Body of pancreas (tissue), 4 donors: ENCODE results near the gene CLN5. TPM values are rescaled to one million over a fixed set of nuclear protein-coding genes. Genes with fewer than 3 reads are reported as not detected.

Experiments
- ATAC-seq: fragments of 150-250 bp; one replicate; pipeline ENCODE4 v1.9.1; 2016
- DNase-seq, 4 donors: peaks; one replicate each; pipeline ENCODE4 v3.0.0-alpha.2; 2019
- H3K27ac ChIP-seq, 4 donors: fragments of 200-600 bp; sonication (generic); 1 replicate in 3 of 4; 2 replicates in 1 of 4; pipeline versions ENCODE4 v1.5.1 to v1.6.1; 2016 to 2019; ENCODE audit warnings: mild to moderate bottlenecking in 1 of 4, mixed read lengths in 1 of 4, moderate library complexity in 1 of 4
- H3K27me3 ChIP-seq, 2 donors: fragments of 200-600 bp; sonication (generic); one replicate each; pipeline ENCODE4 v1.6.0; 2016; ENCODE audit warnings: mild to moderate bottlenecking in 1 of 2
- H3K36me3 ChIP-seq, 2 donors: fragments of 200-600 bp; sonication (generic); replicated peaks in 1 of 2; 2 replicates each; pipeline ENCODE4 v1.5.1; 2016; ENCODE audit warnings: low read depth in 2 of 2; ENCODE audit not compliant: insufficient read depth in 1 of 2
- H3K4me1 ChIP-seq: fragments of 200-600 bp; sonication (generic); one replicate; pipeline ENCODE4 v1.6.0; 2016
- H3K4me3 ChIP-seq, 2 donors: fragments of 200-600 bp; sonication (generic); 1 replicate in 1 of 2; 2 replicates in 1 of 2; pipeline ENCODE4 v1.5.1; 2016 to 2019
- H3K9me3 ChIP-seq, 3 donors: fragments of 200-600 bp; sonication (generic); 1 replicate in 2 of 3; 2 replicates in 1 of 3; pipeline ENCODE4 v1.5.1; 2016
- POLR2A ChIP-seq, 3 donors: fragments of 450-650 bp; IDR thresholded peaks; one replicate each; pipeline ENCODE4 v1.6.1; 2016; ENCODE audit warnings: antibody characterized with exemption in 3 of 3, mild to moderate bottlenecking in 2 of 3
- WGBS, 2 donors: methylation state at CpG; one replicate each; pipeline ENCODE4 v1.1.5; 2017; 5-methylcytosine and 5-hydroxymethylcytosine counted together
- intact Hi-C: fragments of 100-400 bp; cut with DNase I; formaldehyde crosslinking; loops from one replicate; pipeline ENCODE4 v1.15.1; 2023
- total RNA-seq, 2 donors: library from RNA; depleted of rRNA; stranded (reverse); fragments of >200 nt; gene quantifications; one replicate each; pipeline ENCODE4 v1.1.0, GENCODE V29; 2016
- TF ChIP-seq, protein P1 (sequence below), 7 experiments: fragments of 450-650 bp in 4 of 7; fragments of 200-600 bp in 3 of 7; sonication (generic) in 3 of 7; IDR thresholded peaks; one replicate each; pipeline ENCODE4 v1.5.1; 2016 to 2019; ENCODE audit warnings: antibody characterized with exemption in 7 of 7

CLN5 gene
- total RNA-seq, 2 donors from 2014 or later = 18.1 to 29.8 TPM

- Histone ChIP-seq H3K36me3 (peaks cover 0 to 18% of the 10 kb centered on the region in 2 donors), H3K4me1 (peaks cover 44% of the 10 kb centered on the region), H3K27me3 (no peaks in the 10 kb centered on the region), H3K27ac (no peak overlapping the region), H3K4me3 (no peak overlapping the region), H3K9me3 (no peaks in the 10 kb centered on the region)
- DNase-seq (no peak), ATAC-seq (no peak)
- intact Hi-C loops = no loop called here
- WGBS, 2 donors = 84 to 86% methylated on average over 6 of the region's 6 CpGs
- TF ChIP-seq POLR2A (IDR thresholded peaks at IDR 0.05) = no peak
- TF ChIP-seq, protein P1, sequence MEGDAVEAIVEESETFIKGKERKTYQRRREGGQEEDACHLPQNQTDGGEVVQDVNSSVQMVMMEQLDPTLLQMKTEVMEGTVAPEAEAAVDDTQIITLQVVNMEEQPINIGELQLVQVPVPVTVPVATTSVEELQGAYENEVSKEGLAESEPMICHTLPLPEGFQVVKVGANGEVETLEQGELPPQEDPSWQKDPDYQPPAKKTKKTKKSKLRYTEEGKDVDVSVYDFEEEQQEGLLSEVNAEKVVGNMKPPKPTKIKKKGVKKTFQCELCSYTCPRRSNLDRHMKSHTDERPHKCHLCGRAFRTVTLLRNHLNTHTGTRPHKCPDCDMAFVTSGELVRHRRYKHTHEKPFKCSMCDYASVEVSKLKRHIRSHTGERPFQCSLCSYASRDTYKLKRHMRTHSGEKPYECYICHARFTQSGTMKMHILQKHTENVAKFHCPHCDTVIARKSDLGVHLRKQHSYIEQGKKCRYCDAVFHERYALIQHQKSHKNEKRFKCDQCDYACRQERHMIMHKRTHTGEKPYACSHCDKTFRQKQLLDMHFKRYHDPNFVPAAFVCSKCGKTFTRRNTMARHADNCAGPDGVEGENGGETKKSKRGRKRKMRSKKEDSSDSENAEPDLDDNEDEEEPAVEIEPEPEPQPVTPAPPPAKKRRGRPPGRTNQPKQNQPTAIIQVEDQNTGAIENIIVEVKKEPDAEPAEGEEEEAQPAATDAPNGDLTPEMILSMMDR (IDR thresholded peaks at IDR 0.05) = no peak
Observed at GRCh38 chr13:77016888-77017623, 25.2 kb downstream of the CLN5 start.

- Histone ChIP-seq H3K4me1 (peaks cover 64% of the 10 kb centered on the region), H3K27me3 (no peaks in the 10 kb centered on the region), H3K9me3 (no peaks in the 10 kb centered on the region), H3K36me3 (peaks cover 0 to 14% of the 10 kb centered on the region in 2 donors), H3K4me3 (no peak overlapping the region), H3K27ac (no peak overlapping the region)
- DNase-seq = no peak
- intact Hi-C loops = no loop called here
- no peak for ATAC-seq
- TF ChIP-seq POLR2A (IDR thresholded peaks at IDR 0.05) = no peak
- TF ChIP-seq, protein P1 (IDR thresholded peaks at IDR 0.05) = no peak
Observed at GRCh38 chr13:77019756-77020155, 27.9 kb downstream of the CLN5 start.

- Histone ChIP-seq H3K4me3 (no peak overlapping the region), H3K4me1 (peaks cover 57% of the 10 kb centered on the region)
- intact Hi-C loops = no loop called here
Observed at GRCh38 chr13:77022341-77022740, 30.5 kb downstream of the CLN5 start.

GRCh38 chr13:77026255-77026860, 34.5 kb downstream of the CLN5 start:
- ATAC-seq = peak; percentile 80
- H3K9me3 ChIP-seq = no peaks in the 10 kb centered on the region
- WGBS, 2 donors = 0 to 1% methylated on average over 9 to 25 of the region's 62 CpGs
- H3K4me3 ChIP-seq = peak overlapping the region; percentile 61 to 67
- H3K27me3 ChIP-seq = no peaks in the 10 kb centered on the region
- no peaks in the 10 kb centered on the region for H3K36me3 ChIP-seq
- intact Hi-C loops = no loop called here
- peak overlapping the region; percentile 96 to 99 (median 98) for H3K27ac ChIP-seq
- peaks cover 47% of the 10 kb centered on the region for H3K4me1 ChIP-seq
- peak; percentile 87 to 92 (median 89) for DNase-seq
- TF ChIP-seq POLR2A (IDR thresholded peaks at IDR 0.05) = no peak

More at GRCh38 chr13:77022341-77022740, 30.5 kb downstream of the CLN5 start:
- Histone ChIP-seq H3K27ac (no peak overlapping the region), H3K36me3 (peaks cover 0 to under 1% of the 10 kb centered on the region in 2 donors), H3K27me3 (no peaks in the 10 kb centered on the region), H3K9me3 (no peaks in the 10 kb centered on the region)
- no peak for TF ChIP-seq POLR2A (IDR thresholded peaks at IDR 0.05)
- TF ChIP-seq, protein P1 (IDR thresholded peaks at IDR 0.05) = no peak
- 64 to 69% methylated on average over 3 of the region's 3 CpGs for WGBS, 2 donors
- ATAC-seq = no peak
- no peak for DNase-seq

- Histone ChIP-seq H3K27ac (peak within 1 kb of the TSS; percentile 96 to 99 (median 98)), H3K36me3 (no peaks in the 10 kb centered on the region), H3K4me1 (peaks cover 40% of the 10 kb centered on the region), H3K9me3 (no peaks in the 10 kb centered on the region), H3K27me3 (no peaks in the 10 kb centered on the region), H3K4me3 (peak within 1 kb of the TSS; percentile 61 to 67)
- peak; percentile 92 for ATAC-seq
- DNase-seq = peak; percentile 82 to 87 (median 83)
- 1% methylated on average over 17 to 69 of the region's 74 CpGs for WGBS, 2 donors
- intact Hi-C loops = no loop called here
- TF ChIP-seq, protein P1 (IDR thresholded peaks at IDR 0.05) = peak in 1 of 7 experiments; percentile 2
- TF ChIP-seq POLR2A (IDR thresholded peaks at IDR 0.05) = peak; percentile 74 to 85 (median 77)
Observed at GRCh38 chr13:77026861-77027621, 35.2 kb downstream of the CLN5 start, which contains the start of gene FBXL3. Gene FBXL3, minus strand, starts transcription at chr13:77027159. Its CDS starts 5,299 bp downstream, at chr13:77021860.
